HepG2 (cell line): ENCODE measurements around the gene ATXN7L3. TPM values are rescaled to one million over a fixed set of nuclear protein-coding genes. Genes with fewer than 3 reads are reported as not detected.

Experiments
- CENPT ChIP-seq: sonication (generic); formaldehyde crosslinking; IDR thresholded peaks from 2 replicates; pipeline ENCODE4 v1.8.0; 2022; ENCODE audit warnings: low read depth, mild to moderate bottlenecking, moderate library complexity, missing genetic modification reagents
- GFI1 ChIP-seq: sonication (generic); formaldehyde crosslinking; IDR thresholded peaks from 2 replicates; pipeline ENCODE4 v1.5.0; 2020; ENCODE audit warnings: missing genetic modification reagents, mild to moderate bottlenecking, borderline replicate concordance
- MAFK ChIP-seq, 2 experiments: IDR thresholded peaks in 1 of 2; conservative IDR thresholded peaks in 1 of 2; 2 replicates each; pipeline ENCODE4 v1.6.1; 2011; ENCODE audit warnings: improper control_type of control experiment in 2 of 2, low read length in 2 of 2
- NR1H2 ChIP-seq: sonication (generic); formaldehyde crosslinking; IDR thresholded peaks from 2 replicates; pipeline ENCODE4 v1.8.1; 2022; ENCODE audit warnings: low read depth, missing genetic modification reagents, borderline replicate concordance
- NRL ChIP-seq: sonication (generic); formaldehyde crosslinking; IDR thresholded peaks from 2 replicates; pipeline ENCODE4 v1.5.0; 2020; ENCODE audit warnings: missing genetic modification reagents, mild to moderate bottlenecking, moderate library complexity, borderline replicate concordance
- PITX1 ChIP-seq: sonication (generic); formaldehyde crosslinking; IDR thresholded peaks from 2 replicates; pipeline ENCODE4 v1.5.1; 2020; ENCODE audit warnings: mild to moderate bottlenecking, missing genetic modification reagents
- RELA ChIP-seq: sonication (generic); formaldehyde crosslinking; IDR thresholded peaks from 2 replicates; pipeline ENCODE4 v1.4.0; 2020; ENCODE audit warnings: missing genetic modification reagents
- SCMH1 ChIP-seq: sonication (generic); formaldehyde crosslinking; IDR thresholded peaks from 2 replicates; pipeline ENCODE4 v1.9.0; 2021; ENCODE audit warnings: missing genetic modification reagents, mild to moderate bottlenecking, borderline replicate concordance
- SIN3A ChIP-seq: IDR thresholded peaks from 2 replicates; pipeline ENCODE4 v1.6.1; 2011; ENCODE audit warnings: low read depth, mild to moderate bottlenecking, control low read depth, low read length, borderline replicate concordance
- SNRNP70 ChIP-seq: fragments of 200-400 bp; formaldehyde crosslinking; IDR thresholded peaks from 2 replicates; pipeline ENCODE4 v1.6.1; 2017; ENCODE audit warnings: mild to moderate bottlenecking, low read depth, low read length, moderate library complexity
- THAP9 ChIP-seq: sonication (generic); formaldehyde crosslinking; IDR thresholded peaks from 2 replicates; pipeline ENCODE4; 2020; ENCODE audit warnings: missing genetic modification reagents, mild to moderate bottlenecking, borderline replicate concordance
- ZNF251 ChIP-seq: sonication (generic); formaldehyde crosslinking; IDR thresholded peaks from 2 replicates; pipeline ENCODE4 v1.9.0; 2021; ENCODE audit warnings: mild to moderate bottlenecking, missing genetic modification reagents
- ZNF337 ChIP-seq: sonication (generic); formaldehyde crosslinking; IDR thresholded peaks from 2 replicates; pipeline ENCODE4 v1.5.1; 2020; ENCODE audit warnings: missing genetic modification reagents, low read depth, mild to moderate bottlenecking, borderline replicate concordance
- ZNF740 ChIP-seq: sonication (generic); formaldehyde crosslinking; IDR thresholded peaks from 2 replicates; pipeline ENCODE4 v1.4.0; 2020; ENCODE audit warnings: missing genetic modification reagents
- polyA plus RNA-seq, 8 experiments: library from polyadenylated mRNA; depleted of rRNA in 3 of 8; stranded (reverse) in 7 of 8; unstranded in 1 of 8; fragments of >200 nt; fragmentation: Illumina TruSeq in 4 of 8; extraction: Trizol in 4 of 8; gene quantifications; 2 replicates each; pipeline versions ENCODE4 v1.2.1 to v1.2.3, GENCODE V29; 2011 to 2016; ENCODE audit warnings: low read depth in 4 of 8, missing spikeins in 1 of 8, mixed read lengths in 1 of 8; ENCODE audit not compliant: insufficient read depth in 1 of 8
- total RNA-seq, 5 experiments: library from RNA; depleted of rRNA; stranded (reverse); fragments of >200 nt; fragmentation: Illumina TruSeq; extraction: Trizol; gene quantifications; 2 replicates each; pipeline ENCODE4 v1.2.3, GENCODE V29; 2016; ENCODE audit warnings: low read depth in 1 of 5
- TF ChIP-seq, protein P1 (sequence below): sonication (generic); formaldehyde crosslinking; IDR thresholded peaks from 2 replicates; pipeline ENCODE4 v1.4.0; 2020; ENCODE audit warnings: mild to moderate bottlenecking, missing genetic modification reagents
- TF ChIP-seq, protein P2 (sequence below): sonication (generic); formaldehyde crosslinking; IDR thresholded peaks from 2 replicates; pipeline ENCODE4 v1.5.0; 2020; ENCODE audit warnings: mild to moderate bottlenecking, missing genetic modification reagents, borderline replicate concordance
- TF ChIP-seq, protein P3 (sequence below): sonication (generic); formaldehyde crosslinking; IDR thresholded peaks from 2 replicates; pipeline ENCODE4 v1.8.0; 2022; ENCODE audit warnings: mild to moderate bottlenecking, missing genetic modification reagents, moderate library complexity
- TF ChIP-seq, protein P4 (sequence below): IDR thresholded peaks from 2 replicates; pipeline ENCODE4 v1.6.1; 2016; ENCODE audit warnings: low read depth, control low read depth

Gene ATXN7L3
- total and polyA plus RNA-seq, 2 of the 13 experiments (the other 11 are each of a cell fraction or from before 2014, with no cell fraction given) = 44.5 to 59.1 TPM

- no peak for TF ChIP-seq ZNF740 (CRISPR knock-in tag)
- TF ChIP-seq, protein P1, sequence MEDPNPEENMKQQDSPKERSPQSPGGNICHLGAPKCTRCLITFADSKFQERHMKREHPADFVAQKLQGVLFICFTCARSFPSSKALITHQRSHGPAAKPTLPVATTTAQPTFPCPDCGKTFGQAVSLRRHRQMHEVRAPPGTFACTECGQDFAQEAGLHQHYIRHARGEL = no peak
- TF ChIP-seq NR1H2 (CRISPR knock-in tag) = no peak
- TF ChIP-seq ZNF337 (CRISPR knock-in tag) = no peak
- TF ChIP-seq SCMH1 (CRISPR knock-in tag) = no peak
- TF ChIP-seq, protein P2, sequence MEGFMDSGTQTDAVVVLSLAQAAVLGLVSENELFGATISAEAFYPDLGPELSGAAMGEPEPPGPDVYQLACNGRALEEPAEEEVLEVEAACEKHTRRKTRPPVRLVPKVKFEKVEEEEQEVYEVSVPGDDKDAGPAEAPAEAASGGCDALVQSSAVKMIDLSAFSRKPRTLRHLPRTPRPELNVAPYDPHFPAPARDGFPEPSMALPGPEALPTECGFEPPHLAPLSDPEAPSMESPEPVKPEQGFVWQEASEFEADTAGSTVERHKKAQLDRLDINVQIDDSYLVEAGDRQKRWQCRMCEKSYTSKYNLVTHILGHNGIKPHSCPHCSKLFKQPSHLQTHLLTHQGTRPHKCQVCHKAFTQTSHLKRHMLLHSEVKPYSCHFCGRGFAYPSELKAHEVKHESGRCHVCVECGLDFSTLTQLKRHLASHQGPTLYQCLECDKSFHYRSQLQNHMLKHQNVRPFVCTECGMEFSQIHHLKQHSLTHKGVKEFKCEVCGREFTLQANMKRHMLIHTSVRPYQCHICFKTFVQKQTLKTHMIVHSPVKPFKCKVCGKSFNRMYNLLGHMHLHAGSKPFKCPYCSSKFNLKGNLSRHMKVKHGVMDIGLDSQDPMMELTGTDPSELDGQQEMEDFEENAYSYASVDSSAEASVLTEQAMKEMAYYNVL (CRISPR knock-in tag) = no peak
- TF ChIP-seq, protein P3, sequence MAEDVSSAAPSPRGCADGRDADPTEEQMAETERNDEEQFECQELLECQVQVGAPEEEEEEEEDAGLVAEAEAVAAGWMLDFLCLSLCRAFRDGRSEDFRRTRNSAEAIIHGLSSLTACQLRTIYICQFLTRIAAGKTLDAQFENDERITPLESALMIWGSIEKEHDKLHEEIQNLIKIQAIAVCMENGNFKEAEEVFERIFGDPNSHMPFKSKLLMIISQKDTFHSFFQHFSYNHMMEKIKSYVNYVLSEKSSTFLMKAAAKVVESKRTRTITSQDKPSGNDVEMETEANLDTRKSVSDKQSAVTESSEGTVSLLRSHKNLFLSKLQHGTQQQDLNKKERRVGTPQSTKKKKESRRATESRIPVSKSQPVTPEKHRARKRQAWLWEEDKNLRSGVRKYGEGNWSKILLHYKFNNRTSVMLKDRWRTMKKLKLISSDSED (CRISPR knock-in tag) = no peak
- TF ChIP-seq THAP9 = no peak; the same call in 1 of the 2 replicates
- TF ChIP-seq GFI1 (CRISPR knock-in tag) = no peak
- no peak for TF ChIP-seq CENPT (CRISPR knock-in tag)
- peak; percentile 24; the same call in 1 of the 2 replicates for TF ChIP-seq SIN3A
- TF ChIP-seq PITX1 = peak; percentile 46; the same call in 1 of the 2 replicates
- TF ChIP-seq, protein P4, sequence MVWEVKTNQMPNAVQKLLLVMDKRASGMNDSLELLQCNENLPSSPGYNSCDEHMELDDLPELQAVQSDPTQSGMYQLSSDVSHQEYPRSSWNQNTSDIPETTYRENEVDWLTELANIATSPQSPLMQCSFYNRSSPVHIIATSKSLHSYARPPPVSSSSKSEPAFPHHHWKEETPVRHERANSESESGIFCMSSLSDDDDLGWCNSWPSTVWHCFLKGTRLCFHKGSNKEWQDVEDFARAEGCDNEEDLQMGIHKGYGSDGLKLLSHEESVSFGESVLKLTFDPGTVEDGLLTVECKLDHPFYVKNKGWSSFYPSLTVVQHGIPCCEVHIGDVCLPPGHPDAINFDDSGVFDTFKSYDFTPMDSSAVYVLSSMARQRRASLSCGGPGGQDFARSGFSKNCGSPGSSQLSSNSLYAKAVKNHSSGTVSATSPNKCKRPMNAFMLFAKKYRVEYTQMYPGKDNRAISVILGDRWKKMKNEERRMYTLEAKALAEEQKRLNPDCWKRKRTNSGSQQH (CRISPR knock-in tag) = no peak
- TF ChIP-seq MAFK (conservative IDR thresholded peaks at IDR 0.05 in 1 of 2, IDR thresholded peaks at IDR 0.05 in 1 of 2; ENCODE audit: low read length in 2 of 2) = no peak
- TF ChIP-seq SNRNP70 = no peak
- no peak for TF ChIP-seq ZNF251 (CRISPR knock-in tag)
- TF ChIP-seq RELA (CRISPR knock-in tag) = no peak
- peak; percentile 23; the same call in 1 of the 2 replicates for TF ChIP-seq NRL (CRISPR knock-in tag)
Observed at GRCh38 chr17:44200478-44201155, 933 bp upstream of the ATXN7L3 start (continued).
